ENCODE results near the gene MLEC. TPM values are rescaled to one million over a fixed set of nuclear protein-coding genes. Genes with fewer than 3 reads are reported as not detected.
"Not testable (repeated sequence)": the region's sequence is repeated elsewhere in the genome, so short reads cannot be mapped to it uniquely, and the experiment has no call there.

Gene MLEC
- total RNA-seq, 2 donors from 2014 or later = 116 to 124 TPM

DNA sequence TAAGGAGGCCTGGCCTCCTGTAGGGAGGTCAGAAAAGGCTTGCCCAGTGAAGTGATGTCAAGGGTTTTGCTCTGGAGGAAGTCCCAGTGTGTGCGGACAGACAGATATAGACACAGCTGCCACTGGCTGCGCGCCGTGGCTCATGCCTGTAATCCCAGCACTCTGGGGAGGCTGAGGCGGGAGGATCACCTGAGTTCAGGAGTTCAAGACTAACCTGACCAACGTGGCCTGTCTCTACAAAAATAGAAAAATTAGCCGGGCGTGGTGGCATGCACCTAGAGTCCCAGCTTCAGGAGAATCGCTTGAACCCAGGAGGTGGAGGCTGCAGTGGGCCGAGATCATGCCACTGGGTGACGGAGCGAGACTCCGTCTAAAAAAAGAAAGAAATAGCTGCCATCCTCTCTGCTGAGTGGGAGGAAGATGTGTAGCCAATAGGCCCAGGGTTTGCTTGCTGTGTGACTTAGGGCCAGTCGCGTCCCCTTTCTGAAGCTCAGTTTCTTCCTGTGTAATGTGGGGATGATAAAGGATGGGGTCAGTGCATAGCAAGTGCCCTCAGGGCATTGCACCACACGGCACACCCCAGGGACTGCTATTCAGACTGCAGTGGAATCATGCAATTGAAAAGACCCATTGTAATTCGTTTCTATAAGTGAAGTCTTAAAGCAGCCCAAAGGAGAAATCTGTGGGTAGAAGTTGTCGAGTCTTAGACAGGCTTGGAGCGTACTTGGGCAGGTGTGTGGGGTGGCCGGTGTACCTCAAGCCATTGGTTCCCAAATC, 18.7 kb upstream of the MLEC start:
- DNase-seq (ENCODE audit: low spot score) = no peak
- Histone ChIP-seq H3K36me3 (no peaks in the 10 kb centered on the region), H3K27me3 (replicated peaks; ENCODE audit: insufficient read depth) (no peaks in the 10 kb centered on the region), H3K27ac (no peak overlapping the region), H3K4me3 (no peak overlapping the region), H3K4me1 (replicated peaks) (no peaks in the 10 kb centered on the region), H3K9me3 (no peaks in the 10 kb centered on the region)
- intact Hi-C loops (cut with DNase I) = no loop called here
- 83% methylated on average over 20 of the region's 20 CpGs for WGBS
- TF ChIP-seq, protein P1, sequence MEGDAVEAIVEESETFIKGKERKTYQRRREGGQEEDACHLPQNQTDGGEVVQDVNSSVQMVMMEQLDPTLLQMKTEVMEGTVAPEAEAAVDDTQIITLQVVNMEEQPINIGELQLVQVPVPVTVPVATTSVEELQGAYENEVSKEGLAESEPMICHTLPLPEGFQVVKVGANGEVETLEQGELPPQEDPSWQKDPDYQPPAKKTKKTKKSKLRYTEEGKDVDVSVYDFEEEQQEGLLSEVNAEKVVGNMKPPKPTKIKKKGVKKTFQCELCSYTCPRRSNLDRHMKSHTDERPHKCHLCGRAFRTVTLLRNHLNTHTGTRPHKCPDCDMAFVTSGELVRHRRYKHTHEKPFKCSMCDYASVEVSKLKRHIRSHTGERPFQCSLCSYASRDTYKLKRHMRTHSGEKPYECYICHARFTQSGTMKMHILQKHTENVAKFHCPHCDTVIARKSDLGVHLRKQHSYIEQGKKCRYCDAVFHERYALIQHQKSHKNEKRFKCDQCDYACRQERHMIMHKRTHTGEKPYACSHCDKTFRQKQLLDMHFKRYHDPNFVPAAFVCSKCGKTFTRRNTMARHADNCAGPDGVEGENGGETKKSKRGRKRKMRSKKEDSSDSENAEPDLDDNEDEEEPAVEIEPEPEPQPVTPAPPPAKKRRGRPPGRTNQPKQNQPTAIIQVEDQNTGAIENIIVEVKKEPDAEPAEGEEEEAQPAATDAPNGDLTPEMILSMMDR (IDR thresholded peaks at IDR 0.05) = no peak
- TF ChIP-seq POLR2AphosphoS5 (IDR thresholded peaks at IDR 0.05) (no peak), POLR2A (IDR thresholded peaks at IDR 0.05) (no peak)

DNA sequence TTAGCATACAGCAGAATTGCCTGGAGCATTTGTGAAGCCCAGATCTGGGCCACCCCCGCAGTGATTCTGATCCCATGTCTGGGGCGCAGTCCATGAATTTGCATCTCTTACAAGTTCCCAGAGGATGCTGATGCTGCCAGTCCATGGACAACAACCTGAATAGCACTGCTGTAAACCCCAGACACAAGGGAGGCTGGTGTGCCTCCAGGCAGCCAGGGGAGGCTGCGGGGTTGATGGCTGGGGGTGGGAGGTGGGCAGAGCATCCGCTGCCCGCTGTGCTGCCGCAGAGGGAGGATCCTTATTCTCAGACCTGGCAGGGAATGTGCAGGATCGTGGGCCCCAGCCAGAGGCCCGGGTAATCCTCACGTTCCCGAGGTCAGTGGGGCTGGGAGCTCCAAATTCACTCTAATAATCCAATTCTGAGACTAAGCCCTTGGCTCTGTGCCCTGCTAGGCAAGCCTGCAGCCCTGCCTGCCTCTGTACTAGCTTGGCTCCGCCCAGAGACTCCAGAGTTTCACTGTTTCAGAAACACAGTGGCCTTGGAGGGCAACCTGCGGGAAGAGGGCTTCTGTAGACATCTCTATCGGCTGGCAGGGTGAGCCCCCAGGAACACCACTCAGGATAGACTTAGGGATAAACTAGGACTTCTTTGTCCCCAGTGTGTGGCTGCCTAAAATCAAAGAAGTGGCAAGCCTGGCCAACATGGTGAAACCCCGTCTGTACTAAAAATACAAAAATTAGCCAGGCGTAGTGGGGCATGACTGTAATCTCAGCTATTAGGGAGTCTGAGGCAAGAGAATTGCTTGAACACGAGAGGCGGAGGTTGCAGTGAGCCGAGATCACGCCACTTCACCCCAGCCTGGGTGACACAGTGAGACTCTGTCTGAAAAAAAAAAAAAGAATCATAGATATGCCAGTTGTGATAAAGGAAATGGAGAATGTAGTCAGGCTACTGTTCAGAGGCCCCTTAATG, 17.8 kb upstream of the MLEC start:
- no peaks in the 10 kb centered on the region for H3K27me3 ChIP-seq (replicated peaks; ENCODE audit: insufficient read depth)
- no peak overlapping the region for H3K4me3 ChIP-seq
- DNase-seq (ENCODE audit: low spot score) = no peak
- no peaks in the 10 kb centered on the region for H3K9me3 ChIP-seq
- WGBS = 46% methylated on average over 19 of the region's 19 CpGs
- TF ChIP-seq POLR2AphosphoS5 (IDR thresholded peaks at IDR 0.05) (no peak), POLR2A (IDR thresholded peaks at IDR 0.05) (no peak)
- TF ChIP-seq, protein P1 (IDR thresholded peaks at IDR 0.05) = no peak
- H3K27ac ChIP-seq = no peak overlapping the region
- no peaks in the 10 kb centered on the region for H3K4me1 ChIP-seq (replicated peaks)
- intact Hi-C loops (cut with DNase I) = no loop called here
- H3K36me3 ChIP-seq = no peaks in the 10 kb centered on the region

DNA sequence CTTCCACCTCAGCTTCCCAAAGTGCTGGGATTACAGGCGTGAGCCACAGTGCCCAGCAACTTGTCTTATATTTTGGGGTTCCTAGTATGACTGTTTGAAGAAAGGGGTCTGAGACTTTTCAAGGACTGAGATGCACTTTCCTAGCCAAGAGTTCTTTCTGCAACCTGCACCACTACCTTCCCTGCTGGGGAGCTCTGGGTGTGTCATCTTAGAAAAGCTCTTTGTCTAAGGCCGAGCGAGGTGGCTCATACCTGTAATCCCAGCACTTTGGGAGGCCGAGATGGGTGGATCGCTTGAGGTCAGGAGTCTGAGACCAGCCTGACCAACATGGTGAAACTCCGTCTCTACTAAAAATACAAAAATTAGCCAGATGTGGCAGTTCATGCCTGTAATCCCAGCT, 16.7 kb upstream of the MLEC start:
- H3K4me1 ChIP-seq (replicated peaks); H3K27me3 ChIP-seq (replicated peaks; ENCODE audit: insufficient read depth); H3K9me3 ChIP-seq; DNase-seq (ENCODE audit: low spot score); H3K36me3 ChIP-seq; H3K27ac ChIP-seq; intact Hi-C loops (cut with DNase I); H3K4me3 ChIP-seq: not testable (repeated sequence)
- 95% methylated on average over 6 of the region's 6 CpGs for WGBS

DNA sequence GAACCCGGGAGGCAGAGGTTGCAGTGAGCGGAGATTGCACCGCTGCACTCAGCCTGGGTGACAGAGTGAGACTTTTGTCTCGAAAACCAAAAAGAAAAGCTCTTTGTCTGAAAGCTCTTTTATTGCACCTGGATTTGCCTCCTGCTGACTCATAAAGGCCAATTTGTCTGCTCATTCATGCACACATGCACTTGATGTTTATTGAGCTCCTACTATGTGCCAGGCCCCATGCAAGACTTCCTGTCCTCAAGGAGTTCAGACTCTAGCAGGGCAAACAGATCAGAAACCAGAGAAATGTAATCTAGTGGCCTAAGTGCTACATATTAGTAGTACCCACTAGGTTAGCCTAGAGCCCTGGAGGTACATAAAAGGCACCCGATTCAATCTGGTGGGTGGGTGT, 16.3 kb upstream of the MLEC start:
- DNase-seq (ENCODE audit: low spot score) = no peak
- WGBS = 80% methylated on average over 5 of the region's 5 CpGs
- TF ChIP-seq POLR2A (IDR thresholded peaks at IDR 0.05) = no peak
- intact Hi-C loops (cut with DNase I) = no loop called here
- H3K4me1 ChIP-seq (replicated peaks) = no peaks in the 10 kb centered on the region
- no peaks in the 10 kb centered on the region for H3K9me3 ChIP-seq
- no peak overlapping the region for H3K4me3 ChIP-seq
- H3K36me3 ChIP-seq = no peaks in the 10 kb centered on the region
- no peaks in the 10 kb centered on the region for H3K27me3 ChIP-seq (replicated peaks; ENCODE audit: insufficient read depth)
- no peak overlapping the region for H3K27ac ChIP-seq

DNA sequence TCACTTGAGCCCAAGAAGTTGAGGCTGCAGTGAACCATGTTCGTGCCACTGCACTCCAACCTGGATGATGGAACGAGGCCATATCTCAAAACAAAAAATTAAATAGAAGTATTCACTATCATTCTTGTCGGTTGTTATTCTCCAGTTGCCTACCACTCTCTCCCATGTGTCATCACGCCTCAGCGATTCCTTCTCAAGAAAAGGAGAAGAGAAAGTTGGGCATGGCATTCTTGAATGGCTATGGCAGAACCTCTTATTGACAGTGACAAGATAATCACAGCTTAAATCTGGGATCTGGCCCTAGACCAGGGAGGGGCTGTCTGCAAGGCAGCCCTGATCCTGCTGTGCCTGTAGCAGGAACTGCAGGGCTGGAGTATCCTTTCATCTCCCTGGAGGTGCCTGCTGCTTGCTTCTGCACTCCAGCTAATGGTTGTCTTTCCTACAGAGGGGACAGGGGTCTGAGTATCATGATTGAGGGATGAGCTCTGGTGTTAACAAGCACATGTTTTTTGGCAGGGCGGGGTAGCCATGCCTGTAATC, 12.8 kb upstream of the MLEC start:
- Histone ChIP-seq H3K4me3 (no peak overlapping the region), H3K9me3 (no peaks in the 10 kb centered on the region), H3K36me3 (no peaks in the 10 kb centered on the region), H3K27ac (no peak overlapping the region), H3K27me3 (replicated peaks; ENCODE audit: insufficient read depth) (no peaks in the 10 kb centered on the region), H3K4me1 (replicated peaks) (peaks cover 7% of the 10 kb centered on the region)
- DNase-seq (ENCODE audit: low spot score) = no peak
- no peak for TF ChIP-seq POLR2AphosphoS5 (IDR thresholded peaks at IDR 0.05)
- no peak for TF ChIP-seq POLR2A (IDR thresholded peaks at IDR 0.05)
- TF ChIP-seq, protein P1 (IDR thresholded peaks at IDR 0.05) = no peak
- 89% methylated on average over 6 of the region's 6 CpGs for WGBS
- intact Hi-C loops (cut with DNase I) = no loop called here

Measured in prostate gland (tissue), 2 donors.